Measurements from ENCODE around the gene CRABP2.

DNA sequence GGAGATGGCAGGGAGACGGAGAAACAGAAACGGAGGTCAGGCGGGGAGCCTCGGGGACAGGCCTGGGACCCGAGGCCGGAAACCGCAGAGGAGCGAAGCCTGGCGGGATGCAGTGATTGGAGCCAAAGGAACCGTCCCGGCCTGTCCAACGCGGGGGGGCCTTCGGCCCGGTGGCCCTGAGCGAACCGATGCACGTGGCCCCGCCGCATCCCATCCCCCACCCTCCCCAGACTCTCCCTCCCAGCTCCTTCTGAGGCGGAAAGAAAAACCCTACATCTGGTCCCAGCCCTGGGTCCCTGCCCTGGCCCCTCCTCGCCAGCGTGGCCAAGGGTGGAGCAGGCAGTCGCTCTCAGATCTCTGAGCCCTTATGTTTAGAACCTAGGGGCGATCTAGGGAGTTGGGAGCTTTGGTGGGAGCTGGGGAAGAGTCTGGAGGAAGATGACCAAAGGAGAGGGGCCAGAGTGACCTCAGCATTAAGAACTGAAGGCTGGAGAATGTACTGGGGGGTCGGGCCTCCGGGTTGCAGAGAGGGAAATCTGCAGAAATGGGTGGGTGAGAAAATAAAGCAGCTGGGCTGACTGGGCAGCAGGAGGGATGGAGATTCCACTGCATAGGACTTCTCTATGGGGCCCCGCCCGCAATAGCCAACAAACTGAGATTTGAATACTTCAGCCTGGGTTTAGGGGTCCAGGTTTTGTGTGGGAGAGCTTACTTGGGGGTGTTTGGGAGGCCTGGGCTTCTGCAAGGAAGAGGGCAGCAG lies 1.5 kb upstream of the CRABP2 start:
- no peak for TF ChIP-seq CTCF (IDR thresholded peaks at IDR 0.05)
- no peak for TF ChIP-seq RAD21 (IDR thresholded peaks at IDR 0.05; ENCODE audit: low read length)
- no peak for TF ChIP-seq EZH2phosphoT487 (IDR thresholded peaks at IDR 0.05; ENCODE audit: borderline replicate concordance, low read depth)
- TF ChIP-seq GABPA (IDR thresholded peaks at IDR 0.05; ENCODE audit: low read depth), result no peak
- TF ChIP-seq IRF3 (IDR thresholded peaks at IDR 0.05; ENCODE audit: low read depth, low read length), result no peak
- TF ChIP-seq RCOR1 (IDR thresholded peaks at IDR 0.05; ENCODE audit: low read length), result no peak
- TF ChIP-seq, protein P1, sequence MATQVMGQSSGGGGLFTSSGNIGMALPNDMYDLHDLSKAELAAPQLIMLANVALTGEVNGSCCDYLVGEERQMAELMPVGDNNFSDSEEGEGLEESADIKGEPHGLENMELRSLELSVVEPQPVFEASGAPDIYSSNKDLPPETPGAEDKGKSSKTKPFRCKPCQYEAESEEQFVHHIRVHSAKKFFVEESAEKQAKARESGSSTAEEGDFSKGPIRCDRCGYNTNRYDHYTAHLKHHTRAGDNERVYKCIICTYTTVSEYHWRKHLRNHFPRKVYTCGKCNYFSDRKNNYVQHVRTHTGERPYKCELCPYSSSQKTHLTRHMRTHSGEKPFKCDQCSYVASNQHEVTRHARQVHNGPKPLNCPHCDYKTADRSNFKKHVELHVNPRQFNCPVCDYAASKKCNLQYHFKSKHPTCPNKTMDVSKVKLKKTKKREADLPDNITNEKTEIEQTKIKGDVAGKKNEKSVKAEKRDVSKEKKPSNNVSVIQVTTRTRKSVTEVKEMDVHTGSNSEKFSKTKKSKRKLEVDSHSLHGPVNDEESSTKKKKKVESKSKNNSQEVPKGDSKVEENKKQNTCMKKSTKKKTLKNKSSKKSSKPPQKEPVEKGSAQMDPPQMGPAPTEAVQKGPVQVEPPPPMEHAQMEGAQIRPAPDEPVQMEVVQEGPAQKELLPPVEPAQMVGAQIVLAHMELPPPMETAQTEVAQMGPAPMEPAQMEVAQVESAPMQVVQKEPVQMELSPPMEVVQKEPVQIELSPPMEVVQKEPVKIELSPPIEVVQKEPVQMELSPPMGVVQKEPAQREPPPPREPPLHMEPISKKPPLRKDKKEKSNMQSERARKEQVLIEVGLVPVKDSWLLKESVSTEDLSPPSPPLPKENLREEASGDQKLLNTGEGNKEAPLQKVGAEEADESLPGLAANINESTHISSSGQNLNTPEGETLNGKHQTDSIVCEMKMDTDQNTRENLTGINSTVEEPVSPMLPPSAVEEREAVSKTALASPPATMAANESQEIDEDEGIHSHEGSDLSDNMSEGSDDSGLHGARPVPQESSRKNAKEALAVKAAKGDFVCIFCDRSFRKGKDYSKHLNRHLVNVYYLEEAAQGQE (IDR thresholded peaks at IDR 0.05; ENCODE audit: low read depth, low read length), result no peak
- no peak for TF ChIP-seq SIN3A (IDR thresholded peaks at IDR 0.05; ENCODE audit: borderline replicate concordance, low read depth, low read length)
- no peak for TF ChIP-seq YY1 (IDR thresholded peaks at IDR 0.05; ENCODE audit: low read depth)
- no peak for TF ChIP-seq RFX5 (IDR thresholded peaks at IDR 0.05; ENCODE audit: low read length)
- no peak for TF ChIP-seq USF2 (IDR thresholded peaks at IDR 0.05; ENCODE audit: borderline replicate concordance, low read depth, low read length)
- TF ChIP-seq MAX (IDR thresholded peaks at IDR 0.05; ENCODE audit: low read depth), result no peak
- no peak for TF ChIP-seq FOXJ3 (CRISPR knock-in tag; IDR thresholded peaks at IDR 0.05)

All from SK-N-SH (cell line).